Lower leg skin (tissue), 4 donors: ENCODE results near the gene PASK. TPM values are rescaled to one million over a fixed set of nuclear protein-coding genes. Genes with fewer than 3 reads are reported as not detected.

Source experiments
- DNase-seq, 2 donors: peaks; one replicate each; pipeline ENCODE4 v3.0.0-alpha.2; 2019; ENCODE audit warnings: low spot score in 2 of 2
- H3K4me3 ChIP-seq: fragments of 200-600 bp; sonication (generic); 2 replicates; pipeline ENCODE4 v1.5.1; 2017; ENCODE audit warnings: mild to moderate bottlenecking, low read depth; ENCODE audit not compliant: poor library complexity, severe bottlenecking
- CTCF ChIP-seq, 3 donors: fragments of 450-650 bp; IDR thresholded peaks; one replicate each; pipeline ENCODE4 v1.5.1; 2016; ENCODE audit warnings: antibody characterized with exemption in 3 of 3, mild to moderate bottlenecking in 3 of 3, moderate library complexity in 2 of 3
- POLR2A ChIP-seq, 2 donors: fragments of 450-650 bp; IDR thresholded peaks; one replicate each; pipeline ENCODE4 v1.6.1; 2016 to 2017; ENCODE audit warnings: antibody characterized with exemption in 2 of 2, mild to moderate bottlenecking in 1 of 2, moderate library complexity in 1 of 2
- WGBS, 2 donors: methylation state at CpG; one replicate each; pipeline ENCODE4 v1.1.5; 2018; 5-methylcytosine and 5-hydroxymethylcytosine counted together
- intact Hi-C: fragments of 100-400 bp; cut with DNase I; formaldehyde crosslinking; loops from one replicate; pipeline ENCODE4 v1.15.0; 2023; ENCODE audit warnings: low total_unique reads
- total RNA-seq, 4 donors: library from RNA; depleted of rRNA; stranded (reverse); fragments of >200 nt; gene quantifications; one replicate each; pipeline ENCODE4 v1.1.0, GENCODE V29; 2016

Gene PASK
- total RNA-seq, 4 donors from 2014 or later, result 4.8 to 11.9 (median 6.5) TPM

GRCh38 chr2:241070811-241071676, 78.2 kb downstream of the PASK start:
- intact Hi-C loops, result no loop called here
- peak in 1 of 2 donors; percentile 80 for DNase-seq
- H3K4me3 ChIP-seq, result no peak overlapping the region
- WGBS, 2 donors, result 80 to 82% methylated on average over 27 to 30 of the region's 31 CpGs
- TF ChIP-seq POLR2A (IDR thresholded peaks at IDR 0.05) (no peak), CTCF (IDR thresholded peaks at IDR 0.05) (no peak)

DNA sequence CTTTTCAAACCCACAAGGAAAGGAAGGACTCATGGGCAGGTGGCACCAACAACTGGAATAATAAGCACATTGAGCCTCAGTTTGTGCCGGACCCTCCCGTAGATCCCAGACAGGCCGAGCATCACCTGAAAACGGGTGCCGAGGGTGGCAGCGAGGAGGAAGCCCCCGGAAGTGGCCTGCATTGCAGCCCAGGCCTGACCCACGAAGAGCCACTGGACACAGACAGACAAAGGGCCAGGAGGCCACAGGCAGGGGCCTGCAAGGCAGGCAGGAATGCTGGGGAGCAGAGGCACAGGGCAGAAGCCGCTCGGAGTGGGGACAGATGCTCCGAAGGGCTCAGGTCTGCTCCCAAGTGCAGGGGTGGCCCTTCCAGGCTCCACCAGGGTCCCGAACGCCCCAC, 78.9 kb downstream of the PASK start:
- no peak overlapping the region for H3K4me3 ChIP-seq
- peak in 1 of 2 donors; percentile 78 for DNase-seq
- TF ChIP-seq POLR2A (IDR thresholded peaks at IDR 0.05), result no peak
- no peak for TF ChIP-seq CTCF (IDR thresholded peaks at IDR 0.05)
- intact Hi-C loops, result no loop called here
- WGBS, 2 donors, result 89 to 94% methylated on average over 13 of the region's 13 CpGs

GRCh38 chr2:241069821-241070281, 79.4 kb downstream of the PASK start:
- WGBS, 2 donors, result 62 to 69% methylated on average over 22 to 25 of the region's 26 CpGs
- intact Hi-C loops, result no loop called here
- peak in 1 of 2 donors; percentile 84 for DNase-seq
- TF ChIP-seq POLR2A (IDR thresholded peaks at IDR 0.05), result no peak
- TF ChIP-seq CTCF (IDR thresholded peaks at IDR 0.05), result no peak
- no peak overlapping the region for H3K4me3 ChIP-seq

DNA sequence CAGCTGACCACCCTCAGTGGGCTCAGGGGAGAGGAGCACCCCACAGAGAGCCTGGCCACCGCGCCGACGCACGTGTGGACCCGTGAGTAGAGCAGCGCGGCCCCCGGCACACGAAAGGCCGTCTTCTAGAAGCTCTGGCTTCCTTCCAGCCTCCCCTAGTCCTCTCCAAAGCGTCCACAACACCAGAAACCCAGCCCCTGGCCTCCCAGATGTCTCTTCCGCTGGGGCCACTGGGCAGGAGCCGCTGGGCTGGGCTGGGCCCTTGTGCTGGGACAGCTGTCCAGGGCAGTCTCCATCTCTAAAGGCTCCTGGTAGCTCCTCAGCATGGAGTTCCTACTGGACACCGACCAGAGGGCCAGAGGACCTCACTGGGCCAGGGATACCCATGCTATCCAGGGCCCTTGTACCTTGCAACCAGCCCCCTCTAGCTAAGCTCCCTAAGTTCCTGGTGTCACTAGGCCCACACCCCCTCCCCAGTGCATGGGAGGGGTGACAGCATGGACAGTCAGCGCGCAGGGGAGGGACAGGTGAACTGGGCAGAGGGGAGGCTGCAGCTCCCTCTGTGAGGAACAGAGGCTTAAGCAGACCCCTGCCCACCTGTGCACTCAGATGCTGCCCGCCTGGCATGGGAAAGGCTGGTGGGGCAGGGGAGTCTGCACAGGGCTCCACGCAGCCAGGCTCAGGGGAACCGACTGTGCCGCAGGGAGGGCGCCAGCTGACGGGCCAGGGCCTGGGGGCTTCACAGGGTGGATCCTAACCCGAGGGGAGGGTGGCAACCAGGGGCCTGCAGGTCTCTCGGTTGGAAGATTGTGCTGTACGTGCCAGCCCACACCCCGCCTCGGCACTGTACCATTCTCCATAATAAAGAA, 80.1 kb downstream of the PASK start:
- TF ChIP-seq CTCF (IDR thresholded peaks at IDR 0.05), result no peak
- no peak for TF ChIP-seq POLR2A (IDR thresholded peaks at IDR 0.05)
- no peak overlapping the region for H3K4me3 ChIP-seq
- WGBS, 2 donors, result 88 to 96% methylated on average over 15 to 27 of the region's 28 CpGs
- intact Hi-C loops, result no loop called here
- DNase-seq, result peak in 1 of 2 donors; percentile 68

DNA sequence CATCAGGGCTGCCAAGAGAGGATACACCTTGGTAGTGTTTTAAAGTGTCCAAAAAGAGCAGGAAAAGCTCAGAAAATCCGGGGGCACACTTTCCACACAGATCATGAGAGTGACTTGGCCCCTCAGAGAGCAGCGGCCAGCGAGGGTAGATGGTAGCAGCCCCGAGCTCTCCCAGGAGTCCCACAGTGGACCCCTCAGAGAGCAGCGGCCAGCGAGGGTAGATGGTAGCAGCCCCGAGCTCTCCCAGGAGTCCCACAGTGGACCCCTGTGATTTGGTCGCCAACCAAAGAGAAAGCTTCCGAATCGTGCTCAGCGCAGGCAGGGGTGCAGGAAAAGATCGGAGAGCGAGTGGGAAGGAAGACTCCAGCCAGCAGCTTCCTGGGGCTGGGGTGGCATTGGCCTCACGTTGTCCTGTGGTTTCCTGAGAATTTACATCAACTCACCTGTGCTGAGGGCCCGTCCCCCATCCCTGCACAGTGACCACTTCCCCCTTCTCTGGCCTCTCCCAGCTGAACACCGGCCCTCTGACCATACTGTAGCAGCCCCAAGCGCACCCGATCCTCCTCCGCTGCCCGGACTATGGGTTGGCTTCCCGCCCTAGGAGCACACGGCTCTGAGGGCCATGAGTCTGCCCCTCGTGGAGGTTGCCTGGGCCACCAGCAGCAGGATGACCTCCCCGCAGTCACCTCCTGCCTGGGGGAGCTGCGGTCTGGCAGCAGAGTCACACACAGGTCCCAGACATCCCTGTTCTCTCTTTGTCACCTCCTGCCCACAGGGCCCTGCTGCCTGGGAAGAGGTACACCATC, 80.9 kb downstream of the PASK start:
- DNase-seq, result peak; percentile 11 to 77
- no peak overlapping the region for H3K4me3 ChIP-seq
- TF ChIP-seq POLR2A (IDR thresholded peaks at IDR 0.05) (no peak), CTCF (IDR thresholded peaks at IDR 0.05) (no peak)
- 85 to 93% methylated on average over 23 to 25 of the region's 25 CpGs for WGBS, 2 donors
- intact Hi-C loops, result no loop called here
